GM23338 (cell line): ENCODE data around the gene TMEM178B. TPM values are rescaled to one million over a fixed set of nuclear protein-coding genes. Genes with fewer than 3 reads are reported as not detected.

Experiments
- ATAC-seq: fragments of 200-7000 bp; cut with Tn5 transposase; 3 replicates; pipeline ENCODE4 v1.9.1; 2020
- DNase-seq: peaks from one replicate; pipeline ENCODE4 v3.0.0-alpha.2; 2015; ENCODE audit warnings: low spot score
- H2AFZ ChIP-seq: fragments of 200-600 bp; sonication (generic); 2 replicates; pipeline ENCODE4 v1.8.0; 2016; ENCODE audit warnings: antibody characterized with exemption, mild to moderate bottlenecking, moderate library complexity
- H3F3A ChIP-seq: fragments of 200-600 bp; sonication (generic); replicated peaks from 2 replicates; pipeline ENCODE4 v1.8.0; 2017; ENCODE audit warnings: antibody characterized with exemption, mixed run types, low read depth
- H3K27ac ChIP-seq: fragments of 200-600 bp; sonication (generic); 2 replicates; pipeline ENCODE4 v1.6.1; 2016; ENCODE audit warnings: low read depth
- H3K27me3 ChIP-seq: fragments of 200-600 bp; sonication (generic); 2 replicates; pipeline ENCODE4 v1.8.0; 2016; ENCODE audit warnings: mild to moderate bottlenecking, mixed run types, moderate library complexity; ENCODE audit not compliant: insufficient read depth
- H3K36me3 ChIP-seq: fragments of 200-600 bp; sonication (generic); 2 replicates; pipeline ENCODE4 v1.8.0; 2016; ENCODE audit warnings: mild to moderate bottlenecking; ENCODE audit not compliant: insufficient read depth
- H3K4me1 ChIP-seq: fragments of 200-600 bp; sonication (generic); 2 replicates; pipeline ENCODE4 v1.8.0; 2016; ENCODE audit warnings: mild to moderate bottlenecking, moderate library complexity; ENCODE audit not compliant: insufficient read depth
- H3K4me2 ChIP-seq: fragments of 200-600 bp; sonication (generic); 2 replicates; pipeline ENCODE4 v1.7.1; 2017; ENCODE audit warnings: mixed run types
- H3K4me3 ChIP-seq: fragments of 200-600 bp; sonication (generic); 2 replicates; pipeline ENCODE4 v1.6.1; 2016; ENCODE audit warnings: mixed run types
- H3K79me2 ChIP-seq: fragments of 200-600 bp; sonication (generic); replicated peaks from 2 replicates; pipeline ENCODE4 v1.8.0; 2017; ENCODE audit warnings: mild to moderate bottlenecking; ENCODE audit not compliant: insufficient read depth
- H3K9me2 ChIP-seq: fragments of 200-600 bp; sonication (generic); 2 replicates; pipeline ENCODE4 v1.8.0; 2017; ENCODE audit not compliant: insufficient read depth
- H4K20me1 ChIP-seq: fragments of 200-600 bp; sonication (generic); replicated peaks from 2 replicates; pipeline ENCODE4 v1.8.0; 2017; ENCODE audit warnings: mild to moderate bottlenecking; ENCODE audit not compliant: insufficient read depth
- H3K27ac Mint-ChIP-seq: 2 replicates; pipeline ENCODE4 v1.8.0; 2020; ENCODE audit warnings: inconsistent platforms, mild to moderate bottlenecking, moderate library complexity, mixed read lengths
- H3K27me3 Mint-ChIP-seq: 3 replicates; pipeline ENCODE4 v1.8.0; 2022; ENCODE audit warnings: low read depth, mild to moderate bottlenecking, moderate library complexity, mixed read lengths, inconsistent platforms; ENCODE audit not compliant: insufficient read depth, poor library complexity
- H3K36me3 Mint-ChIP-seq: 3 replicates; pipeline ENCODE4 v1.8.0; 2021; ENCODE audit warnings: low read depth, mild to moderate bottlenecking, inconsistent platforms, moderate library complexity, mixed read lengths
- H3K4me1 Mint-ChIP-seq: 3 replicates; pipeline ENCODE4 v1.8.0; 2020; ENCODE audit warnings: mild to moderate bottlenecking, inconsistent platforms, mixed read lengths
- H3K4me3 Mint-ChIP-seq: 3 replicates; pipeline ENCODE4 v1.8.0; 2021; ENCODE audit warnings: moderate library complexity, mild to moderate bottlenecking, inconsistent platforms, mixed read lengths
- H3K9me3 Mint-ChIP-seq: 3 replicates; pipeline ENCODE4 v1.8.0; 2020; ENCODE audit warnings: moderate library complexity, mild to moderate bottlenecking, inconsistent platforms, mixed read lengths
- ETS1 ChIP-seq: IDR thresholded peaks from 2 replicates; pipeline ENCODE4 v1.6.1; 2016; ENCODE audit warnings: antibody characterized with exemption
- EZH2 ChIP-seq: fragments of 200-600 bp; sonication (generic); IDR thresholded peaks from one replicate; pipeline ENCODE4 v1.8.0; 2017; ENCODE audit warnings: antibody characterized with exemption, mild to moderate bottlenecking, low read depth; ENCODE audit not compliant: unreplicated experiment
- EZH2phosphoT487 ChIP-seq: fragments of 200-600 bp; sonication (generic); IDR thresholded peaks from one replicate; pipeline ENCODE4 v1.8.1; 2018; ENCODE audit warnings: antibody characterized with exemption; ENCODE audit not compliant: unreplicated experiment
- REST ChIP-seq: IDR thresholded peaks from one replicate; pipeline ENCODE4 v1.6.1; 2018; ENCODE audit warnings: antibody characterized with exemption; ENCODE audit not compliant: unreplicated experiment
- ZNF331 ChIP-seq: fragments of 250-450 bp; sonication (Bioruptor Pico); IDR thresholded peaks from 2 replicates; pipeline ENCODE4 v1.5.0; 2020; ENCODE audit warnings: low read depth, mild to moderate bottlenecking, moderate library complexity
- polyA plus RNA-seq: library from polyadenylated mRNA; unstranded; fragments of >200 nt; fragmentation: Nextera tagmentation; extraction: Ambion mirVana; gene quantifications from 2 replicates; pipeline ENCODE4 v1.2.1, GENCODE V29; 2016
- total RNA-seq: library from RNA; depleted of rRNA; stranded (reverse); fragments of >200 nt; shearing (Covaris generic); gene quantifications from 2 replicates; pipeline ENCODE4 v1.2.3, GENCODE V29; 2014
- TF ChIP-seq, protein P1 (sequence below): fragments of 250-450 bp; sonication (Bioruptor Pico); IDR thresholded peaks from 2 replicates; pipeline ENCODE4 v1.5.0; 2020; ENCODE audit warnings: mild to moderate bottlenecking, moderate library complexity

TMEM178B gene
- total and polyA plus RNA-seq, 2 experiments from 2014 or later: 4.9 to 15.6 TPM

GRCh38 chr7:141198194-141198958 is 124.5 kb downstream of the TMEM178B start:
- Histone ChIP-seq H3K4me1 (peaks cover 22% of the 10 kb centered on the region), H3F3A (no peaks in the 10 kb centered on the region), H2AFZ (no peak overlapping the region), H3K4me3 (no peak overlapping the region), H3K9me2 (no peaks in the 10 kb centered on the region), H4K20me1 (no peaks in the 10 kb centered on the region), H3K36me3 (no peaks in the 10 kb centered on the region), H3K79me2 (0 out of 2 replicates have a peak, but pooled peaks cover 6% of the 10 kb centered on the region), H3K27ac (no peak overlapping the region), H3K27me3 (no peaks in the 10 kb centered on the region), H3K4me2 (no peak overlapping the region)
- Mint-ChIP-seq H3K9me3 (no peaks in the 10 kb centered on the region; the same call in 2 of the 3 replicates), H3K4me3 (no peak overlapping the region), H3K36me3 (peaks cover 8% of the 10 kb centered on the region), H3K27ac (peak overlapping the region; percentile 28; the same call in 1 of the 2 replicates), H3K4me1 (peaks cover 45% of the 10 kb centered on the region), H3K27me3 (peaks cover 5% of the 10 kb centered on the region)
- no peak for DNase-seq
- TF ChIP-seq ETS1 (no peak), REST (no peak), EZH2phosphoT487 (no peak), ZNF331 (CRISPR knock-in tag) (no peak)
- ATAC-seq: no peak

GRCh38 chr7:141200191-141201108 is 126.6 kb downstream of the TMEM178B start:
- Mint-ChIP-seq H3K9me3 (no peaks in the 10 kb centered on the region), H3K4me3 (no peak overlapping the region; the same call in 2 of the 3 replicates), H3K4me1 (peaks cover 45% of the 10 kb centered on the region), H3K27me3 (peaks cover 7% of the 10 kb centered on the region), H3K27ac (no peak overlapping the region; the same call in 1 of the 2 replicates), H3K36me3 (no peaks in the 10 kb centered on the region)
- Histone ChIP-seq H3K9me2 (no peaks in the 10 kb centered on the region), H2AFZ (no peak overlapping the region), H3F3A (no peaks in the 10 kb centered on the region), H3K36me3 (no peaks in the 10 kb centered on the region), H3K27ac (no peak overlapping the region), H3K4me2 (no peak overlapping the region), H3K79me2 (0 out of 2 replicates have a peak, but pooled peaks cover 6% of the 10 kb centered on the region), H4K20me1 (no peaks in the 10 kb centered on the region), H3K4me3 (no peak overlapping the region), H3K4me1 (peaks cover 22% of the 10 kb centered on the region), H3K27me3 (no peaks in the 10 kb centered on the region)
- no peak; the same call in 2 of the 3 replicates for ATAC-seq
- DNase-seq: no peak
- TF ChIP-seq EZH2phosphoT487: no peak
- TF ChIP-seq EZH2: no peak
- TF ChIP-seq, protein P1, sequence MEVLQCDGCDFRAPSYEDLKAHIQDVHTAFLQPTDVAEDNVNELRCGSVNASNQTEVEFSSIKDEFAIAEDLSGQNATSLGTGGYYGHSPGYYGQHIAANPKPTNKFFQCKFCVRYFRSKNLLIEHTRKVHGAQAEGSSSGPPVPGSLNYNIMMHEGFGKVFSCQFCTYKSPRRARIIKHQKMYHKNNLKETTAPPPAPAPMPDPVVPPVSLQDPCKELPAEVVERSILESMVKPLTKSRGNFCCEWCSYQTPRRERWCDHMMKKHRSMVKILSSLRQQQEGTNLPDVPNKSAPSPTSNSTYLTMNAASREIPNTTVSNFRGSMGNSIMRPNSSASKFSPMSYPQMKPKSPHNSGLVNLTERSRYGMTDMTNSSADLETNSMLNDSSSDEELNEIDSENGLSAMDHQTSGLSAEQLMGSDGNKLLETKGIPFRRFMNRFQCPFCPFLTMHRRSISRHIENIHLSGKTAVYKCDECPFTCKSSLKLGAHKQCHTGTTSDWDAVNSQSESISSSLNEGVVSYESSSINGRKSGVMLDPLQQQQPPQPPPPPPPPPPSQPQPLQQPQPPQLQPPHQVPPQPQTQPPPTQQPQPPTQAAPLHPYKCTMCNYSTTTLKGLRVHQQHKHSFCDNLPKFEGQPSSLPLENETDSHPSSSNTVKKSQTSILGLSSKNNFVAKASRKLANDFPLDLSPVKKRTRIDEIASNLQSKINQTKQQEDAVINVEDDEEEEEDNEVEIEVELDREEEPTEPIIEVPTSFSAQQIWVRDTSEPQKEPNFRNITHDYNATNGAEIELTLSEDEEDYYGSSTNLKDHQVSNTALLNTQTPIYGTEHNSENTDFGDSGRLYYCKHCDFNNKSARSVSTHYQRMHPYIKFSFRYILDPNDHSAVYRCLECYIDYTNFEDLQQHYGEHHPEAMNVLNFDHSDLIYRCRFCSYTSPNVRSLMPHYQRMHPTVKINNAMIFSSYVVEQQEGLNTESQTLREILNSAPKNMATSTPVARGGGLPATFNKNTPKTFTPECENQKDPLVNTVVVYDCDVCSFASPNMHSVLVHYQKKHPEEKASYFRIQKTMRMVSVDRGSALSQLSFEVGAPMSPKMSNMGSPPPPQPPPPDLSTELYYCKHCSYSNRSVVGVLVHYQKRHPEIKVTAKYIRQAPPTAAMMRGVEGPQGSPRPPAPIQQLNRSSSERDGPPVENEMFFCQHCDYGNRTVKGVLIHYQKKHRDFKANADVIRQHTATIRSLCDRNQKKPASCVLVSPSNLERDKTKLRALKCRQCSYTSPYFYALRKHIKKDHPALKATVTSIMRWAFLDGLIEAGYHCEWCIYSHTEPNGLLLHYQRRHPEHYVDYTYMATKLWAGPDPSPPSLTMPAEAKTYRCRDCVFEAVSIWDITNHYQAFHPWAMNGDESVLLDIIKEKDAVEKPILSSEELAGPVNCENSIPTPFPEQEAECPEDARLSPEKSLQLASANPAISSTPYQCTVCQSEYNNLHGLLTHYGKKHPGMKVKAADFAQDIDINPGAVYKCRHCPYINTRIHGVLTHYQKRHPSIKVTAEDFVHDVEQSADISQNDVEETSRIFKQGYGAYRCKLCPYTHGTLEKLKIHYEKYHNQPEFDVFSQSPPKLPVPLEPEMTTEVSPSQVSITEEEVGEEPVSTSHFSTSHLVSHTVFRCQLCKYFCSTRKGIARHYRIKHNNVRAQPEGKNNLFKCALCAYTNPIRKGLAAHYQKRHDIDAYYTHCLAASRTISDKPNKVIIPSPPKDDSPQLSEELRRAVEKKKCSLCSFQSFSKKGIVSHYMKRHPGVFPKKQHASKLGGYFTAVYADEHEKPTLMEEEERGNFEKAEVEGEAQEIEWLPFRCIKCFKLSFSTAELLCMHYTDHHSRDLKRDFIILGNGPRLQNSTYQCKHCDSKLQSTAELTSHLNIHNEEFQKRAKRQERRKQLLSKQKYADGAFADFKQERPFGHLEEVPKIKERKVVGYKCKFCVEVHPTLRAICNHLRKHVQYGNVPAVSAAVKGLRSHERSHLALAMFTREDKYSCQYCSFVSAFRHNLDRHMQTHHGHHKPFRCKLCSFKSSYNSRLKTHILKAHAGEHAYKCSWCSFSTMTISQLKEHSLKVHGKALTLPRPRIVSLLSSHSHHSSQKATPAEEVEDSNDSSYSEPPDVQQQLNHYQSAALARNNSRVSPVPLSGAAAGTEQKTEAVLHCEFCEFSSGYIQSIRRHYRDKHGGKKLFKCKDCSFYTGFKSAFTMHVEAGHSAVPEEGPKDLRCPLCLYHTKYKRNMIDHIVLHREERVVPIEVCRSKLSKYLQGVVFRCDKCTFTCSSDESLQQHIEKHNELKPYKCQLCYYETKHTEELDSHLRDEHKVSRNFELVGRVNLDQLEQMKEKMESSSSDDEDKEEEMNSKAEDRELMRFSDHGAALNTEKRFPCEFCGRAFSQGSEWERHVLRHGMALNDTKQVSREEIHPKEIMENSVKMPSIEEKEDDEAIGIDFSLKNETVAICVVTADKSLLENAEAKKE (CRISPR knock-in tag): no peak
